HG03521 (cell line): ENCODE measurements around the gene TPSD1.
"Not testable (repeated sequence)": the region's sequence is repeated elsewhere in the genome, so short reads cannot be mapped to it uniquely, and the experiment has no call there.

Source experiments
- ATAC-seq: cut with Tn5 transposase; IDR thresholded peaks from one replicate; pipeline ENCODE4 v1.9.1; 2021; ENCODE audit warnings: mild to moderate bottlenecking, moderate library complexity; ENCODE audit not compliant: unreplicated experiment

TPSD1 gene

GRCh38 chr16:1255276-1256122, at the start of gene TPSD1:
TSS of gene TPSD1 (plus strand) at chr16:1256069. CDS start at chr16:1256281, 212 bp downstream.
- ATAC-seq, result not testable (repeated sequence)

DNA sequence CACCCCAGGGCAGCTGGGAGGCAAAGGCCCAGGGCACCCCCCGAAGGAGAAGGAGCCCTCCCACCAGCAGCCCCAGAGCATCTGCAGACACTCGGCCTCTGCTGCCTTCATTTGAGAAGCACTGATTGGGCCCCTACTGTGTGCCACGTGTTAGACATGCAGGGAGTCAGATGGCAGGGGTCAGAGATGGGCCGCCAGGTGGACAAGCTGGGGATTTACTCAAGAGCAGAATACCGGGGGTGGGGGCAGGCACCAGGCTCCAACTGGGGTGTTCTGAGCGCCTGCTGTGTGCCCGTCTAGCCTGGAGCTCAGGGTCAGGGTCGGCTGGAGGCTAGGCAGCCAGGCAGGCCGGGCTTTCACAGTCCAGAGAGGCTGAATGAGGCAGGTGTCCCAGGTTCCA, 49.5 kb upstream of the TPSD1 start:
- no peak for ATAC-seq

GRCh38 chr16:1206786-1207185, 49.1 kb upstream of the TPSD1 start:
- no peak for ATAC-seq

DNA sequence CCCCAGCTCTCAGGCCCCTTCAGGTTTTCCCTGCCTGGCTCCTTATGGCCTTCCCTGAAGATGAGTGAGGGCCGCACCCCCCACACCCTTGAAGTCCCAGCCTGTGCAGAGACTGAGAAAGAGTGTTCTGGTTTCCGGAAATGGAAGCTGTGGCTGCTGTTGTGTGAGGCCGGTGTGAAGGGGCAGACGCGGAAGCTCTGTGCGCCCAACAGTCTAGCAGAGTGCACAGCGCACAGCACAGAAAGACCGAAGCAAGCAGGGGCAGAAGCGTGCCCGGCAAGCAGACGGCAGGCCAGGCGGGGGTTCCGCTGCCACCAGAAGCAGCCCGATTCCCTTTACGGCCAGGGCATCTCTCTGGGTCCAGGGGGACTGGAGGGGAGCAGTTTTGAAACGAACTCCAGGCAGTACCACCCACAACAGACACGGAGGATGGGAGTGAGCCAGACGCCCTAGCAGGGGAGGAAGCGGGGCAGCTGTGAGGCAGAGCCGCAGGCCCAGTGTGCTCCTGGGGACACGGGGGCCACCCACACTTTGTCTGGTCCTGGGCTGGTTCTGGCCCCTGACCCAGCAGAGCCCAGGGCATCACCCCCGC, 47.5 kb upstream of the TPSD1 start:
- ATAC-seq, result no peak

DNA sequence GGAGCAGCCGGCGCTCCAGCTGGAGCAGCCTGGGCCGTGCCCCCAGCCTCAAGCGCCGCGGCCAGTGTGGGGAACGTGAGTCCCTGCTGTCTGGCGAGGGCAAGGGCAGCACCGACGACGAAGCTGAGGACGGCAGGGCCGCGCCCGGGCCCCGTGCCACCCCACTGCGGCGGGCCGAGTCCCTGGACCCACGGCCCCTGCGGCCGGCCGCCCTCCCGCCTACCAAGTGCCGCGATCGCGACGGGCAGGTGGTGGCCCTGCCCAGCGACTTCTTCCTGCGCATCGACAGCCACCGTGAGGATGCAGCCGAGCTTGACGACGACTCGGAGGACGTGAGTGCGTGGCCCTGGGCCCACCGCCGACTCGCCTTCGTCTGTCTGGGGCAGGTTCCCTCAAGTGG, 46.8 kb upstream of the TPSD1 start:
- ATAC-seq, result no peak

- ATAC-seq, result no peak
Measured at GRCh38 chr16:1210461-1210860, 45.4 kb upstream of the TPSD1 start.

DNA sequence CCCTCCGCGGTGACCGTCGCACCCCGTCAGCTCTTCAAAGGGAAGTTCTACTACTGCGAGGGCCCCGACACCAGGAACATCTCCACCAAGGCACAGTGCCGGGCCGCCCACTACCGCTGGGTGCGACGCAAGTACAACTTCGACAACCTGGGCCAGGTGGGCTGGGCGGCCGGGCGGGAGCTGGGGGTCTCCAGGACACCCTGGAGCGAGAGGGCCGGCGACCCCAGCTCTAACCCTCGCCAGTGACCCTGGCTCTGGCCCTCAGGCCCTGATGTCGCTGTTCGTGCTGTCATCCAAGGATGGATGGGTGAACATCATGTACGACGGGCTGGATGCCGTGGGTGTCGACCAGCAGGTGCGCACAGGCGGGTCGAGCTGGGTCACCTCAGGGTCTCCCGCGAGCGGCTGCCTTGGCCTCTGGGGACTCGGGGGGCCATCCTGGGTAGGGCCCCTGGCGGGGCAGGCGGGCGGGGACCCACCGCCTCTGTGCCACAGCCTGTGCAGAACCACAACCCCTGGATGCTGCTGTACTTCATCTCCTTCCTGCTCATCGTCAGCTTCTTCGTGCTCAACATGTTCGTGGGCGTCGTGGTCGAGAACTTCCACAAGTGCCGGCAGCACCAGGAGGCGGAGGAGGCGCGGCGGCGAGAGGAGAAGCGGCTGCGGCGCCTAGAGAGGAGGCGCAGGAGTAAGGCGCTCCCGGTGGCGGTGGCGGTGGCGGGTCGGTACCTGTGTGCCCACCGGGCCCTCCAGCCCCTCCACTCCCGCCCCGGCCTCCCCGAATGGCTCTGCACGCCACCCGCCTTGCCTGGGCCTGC, 44.2 kb upstream of the TPSD1 start:
- no peak for ATAC-seq

DNA sequence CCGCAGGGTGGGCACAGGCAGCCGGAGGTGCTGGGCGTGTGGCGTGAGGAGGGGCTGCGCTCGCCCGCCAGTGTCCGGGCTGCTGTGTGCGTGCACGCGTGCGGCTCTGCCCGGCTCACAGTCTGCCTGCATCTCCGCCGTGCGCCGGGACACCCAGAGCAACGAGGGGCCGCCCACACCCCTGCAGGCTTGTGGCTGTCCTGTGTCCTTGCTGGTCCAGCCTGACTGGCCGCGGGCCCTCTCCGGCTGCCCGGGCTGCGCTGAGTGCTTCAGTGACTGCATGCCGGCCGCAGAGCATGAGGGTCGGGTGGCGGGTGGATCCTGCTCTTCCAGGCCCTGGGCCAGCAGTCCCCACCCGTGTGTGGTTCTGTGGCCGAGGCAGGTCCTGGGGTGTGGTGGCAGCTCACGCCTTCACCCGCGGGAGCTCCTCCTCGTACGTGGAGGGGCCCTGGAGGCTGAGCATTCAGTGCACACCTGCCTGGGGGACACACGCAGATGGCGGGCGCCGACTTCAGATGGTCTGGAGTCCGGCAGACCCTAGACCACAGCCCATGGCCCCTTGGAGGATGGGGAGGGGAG, 43.2 kb upstream of the TPSD1 start:
- no peak for ATAC-seq

DNA sequence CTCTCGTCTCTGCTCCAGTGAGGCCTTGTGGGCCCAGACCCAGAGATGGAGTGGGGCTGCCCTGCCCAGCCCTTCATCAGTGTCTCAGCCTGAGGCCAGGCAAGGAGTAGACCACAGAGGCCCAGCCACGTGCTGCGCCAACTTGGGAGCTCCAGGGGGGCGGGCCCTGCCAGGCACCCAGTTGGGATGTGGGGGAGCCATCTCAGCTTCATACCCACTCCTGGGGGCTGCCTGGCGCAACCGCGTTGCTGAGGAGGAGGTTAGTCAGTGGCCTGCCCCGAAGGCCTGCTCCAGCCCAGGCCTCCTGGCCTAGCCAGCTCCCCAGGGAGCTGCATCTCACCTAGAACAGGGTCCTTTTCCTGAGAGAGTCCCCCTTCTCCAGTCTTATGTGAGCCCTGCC, 42.6 kb upstream of the TPSD1 start:
- ATAC-seq, result no peak

DNA sequence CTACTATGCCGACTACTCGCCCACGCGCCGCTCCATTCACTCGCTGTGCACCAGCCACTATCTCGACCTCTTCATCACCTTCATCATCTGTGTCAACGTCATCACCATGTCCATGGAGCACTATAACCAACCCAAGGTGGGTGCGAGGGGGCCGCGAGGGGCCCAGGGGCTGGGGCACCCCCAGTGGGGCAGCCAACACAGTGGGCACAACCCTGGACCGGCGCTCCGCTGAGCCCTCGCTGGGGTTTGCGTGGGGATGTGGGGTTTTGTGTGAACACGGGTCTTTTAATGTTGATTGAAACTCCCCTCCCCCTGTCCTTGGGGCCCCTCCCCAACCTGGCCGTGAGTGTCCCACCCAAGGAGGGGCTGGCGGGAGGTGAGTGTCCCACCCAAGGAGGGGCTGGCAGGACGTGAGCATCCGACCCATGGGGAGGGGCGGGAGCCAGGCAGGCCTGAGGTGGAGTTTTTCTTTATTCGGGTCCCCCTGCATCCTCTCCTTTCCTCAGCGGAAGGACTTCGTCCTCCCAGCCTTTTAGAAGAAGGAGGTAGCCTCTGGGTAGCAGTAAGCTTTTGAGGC, 42.0 kb upstream of the TPSD1 start:
- ATAC-seq, result no peak

GRCh38 chr16:1214719-1215118, 41.1 kb upstream of the TPSD1 start:
- ATAC-seq, result no peak

DNA sequence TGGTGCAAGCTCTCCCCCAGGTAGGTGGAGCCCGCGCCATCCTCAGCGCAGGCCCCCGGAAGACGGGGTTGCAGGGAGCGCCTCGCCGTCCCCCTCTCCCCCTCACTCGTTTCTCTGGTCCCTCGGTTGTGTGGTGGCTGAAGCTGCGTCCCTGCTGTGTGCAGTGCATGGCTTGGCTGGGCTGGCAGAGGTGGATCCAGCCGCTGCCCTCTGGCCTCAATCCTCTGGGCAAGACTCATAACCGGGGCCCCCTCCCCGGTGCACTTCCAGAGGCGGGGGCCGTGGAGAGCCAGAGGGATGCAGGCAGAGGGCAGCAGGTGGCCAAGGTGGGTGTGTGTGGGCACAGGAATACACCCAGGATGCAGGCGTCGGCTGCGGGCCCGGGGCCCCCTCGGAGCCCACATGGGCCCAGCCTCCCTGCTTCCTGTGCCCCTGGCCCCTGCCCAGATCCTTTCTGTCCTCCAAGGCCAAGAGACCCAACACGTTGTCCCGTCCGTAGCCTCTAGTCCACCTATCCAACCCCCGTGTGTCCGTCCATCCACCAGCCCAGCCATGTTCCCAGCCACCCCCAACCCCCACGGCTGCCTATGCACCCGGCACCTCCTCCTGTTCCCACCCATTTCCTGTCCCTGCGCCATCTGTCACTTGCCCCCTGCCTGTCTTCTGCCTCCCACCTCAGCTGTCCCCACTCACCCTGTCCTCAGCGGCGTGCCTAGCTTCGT, 40.1 kb upstream of the TPSD1 start:
- no peak for ATAC-seq

GRCh38 chr16:1216296-1216619, 39.6 kb upstream of the TPSD1 start:
- ATAC-seq, result no peak

DNA sequence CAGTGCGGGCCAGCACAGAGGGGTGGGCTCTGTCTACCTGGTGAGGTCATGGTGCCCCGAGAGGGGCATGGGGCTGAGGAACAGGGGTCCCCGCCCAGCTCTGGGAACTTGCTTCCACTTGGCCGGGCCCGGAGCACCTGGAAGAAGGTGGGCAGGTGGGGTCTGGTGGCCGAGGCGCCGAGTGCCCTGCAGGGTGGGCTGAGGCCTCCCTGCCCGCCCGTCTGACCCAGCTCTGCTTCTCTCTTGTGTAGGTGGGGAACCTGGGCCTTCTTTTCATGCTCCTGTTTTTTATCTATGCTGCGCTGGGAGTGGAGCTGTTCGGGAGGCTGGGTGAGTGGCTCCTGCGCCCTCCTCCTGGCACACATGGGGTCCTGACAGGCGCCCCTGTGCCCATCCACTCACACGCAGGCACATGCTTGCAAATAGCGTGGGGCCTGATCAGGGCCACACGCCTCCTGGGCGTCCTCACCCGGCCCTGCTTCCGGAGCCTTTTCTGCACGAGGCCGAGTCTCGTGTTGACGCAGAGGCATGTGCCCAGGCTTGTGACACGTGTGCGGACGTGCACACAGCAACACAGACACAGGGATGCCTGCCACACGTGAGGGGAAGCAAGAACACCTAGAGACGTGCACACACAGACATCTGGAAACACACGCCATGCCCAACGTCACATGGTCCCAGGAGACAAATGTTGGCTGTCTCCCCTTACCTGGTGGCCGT, 39.0 kb upstream of the TPSD1 start:
- no peak for ATAC-seq

DNA sequence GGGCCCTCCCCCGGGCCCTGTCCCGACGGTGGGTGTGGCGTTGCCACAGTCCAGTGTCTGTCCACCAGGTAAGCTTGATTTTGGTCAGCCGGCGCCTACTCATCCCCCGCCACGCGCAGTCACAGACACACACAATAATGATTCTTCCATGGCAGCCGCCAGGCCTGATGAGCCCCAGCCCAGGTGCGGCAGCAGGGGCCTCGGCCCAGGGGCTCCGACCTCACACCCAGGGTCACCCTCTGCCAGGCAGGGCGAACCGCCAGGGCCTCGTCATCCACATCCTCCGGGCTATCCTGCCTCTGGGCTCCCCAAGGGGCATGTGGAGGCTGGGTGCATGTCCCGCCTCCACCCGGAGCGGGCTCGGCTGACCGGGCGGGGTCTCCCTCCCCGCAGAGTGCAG, 38.3 kb upstream of the TPSD1 start:
- no peak for ATAC-seq

DNA sequence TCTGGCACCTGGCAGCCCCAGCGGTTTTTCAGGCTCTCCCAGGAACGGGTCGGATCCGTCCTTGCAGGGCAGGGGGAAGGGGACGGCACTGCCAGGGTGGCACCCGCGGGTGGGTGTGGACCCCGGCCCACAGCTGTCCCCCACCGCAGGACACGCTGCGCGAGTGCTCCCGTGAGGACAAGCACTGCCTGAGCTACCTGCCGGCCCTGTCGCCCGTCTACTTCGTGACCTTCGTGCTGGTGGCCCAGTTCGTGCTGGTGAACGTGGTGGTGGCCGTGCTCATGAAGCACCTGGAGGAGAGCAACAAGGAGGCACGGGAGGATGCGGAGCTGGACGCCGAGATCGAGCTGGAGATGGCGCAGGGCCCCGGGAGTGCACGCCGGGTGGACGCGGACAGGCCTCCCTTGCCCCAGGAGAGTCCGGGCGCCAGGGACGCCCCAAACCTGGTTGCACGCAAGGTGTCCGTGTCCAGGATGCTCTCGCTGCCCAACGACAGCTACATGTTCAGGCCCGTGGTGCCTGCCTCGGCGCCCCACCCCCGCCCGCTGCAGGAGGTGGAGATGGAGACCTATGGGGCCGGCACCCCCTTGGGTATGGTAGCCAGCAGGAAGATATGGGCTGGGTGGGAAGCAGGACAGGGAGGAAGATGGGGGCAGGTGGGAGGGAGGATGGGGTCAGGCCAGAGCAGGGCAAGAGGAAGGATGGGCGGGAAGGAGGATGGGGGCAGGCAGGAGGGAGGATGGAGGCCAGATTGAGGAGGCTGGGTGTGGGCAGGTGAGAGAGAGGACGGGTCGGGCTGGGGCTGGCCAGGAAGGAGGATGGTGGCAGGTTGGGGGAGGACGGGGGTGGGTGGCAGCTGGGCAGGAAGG, 37.6 kb upstream of the TPSD1 start:
- no peak for ATAC-seq

GRCh38 chr16:1218930-1219611, 36.8 kb upstream of the TPSD1 start:
- ATAC-seq, result no peak

- no peak for ATAC-seq
Measured at GRCh38 chr16:1220098-1220728, 35.7 kb upstream of the TPSD1 start.
